Ovary (tissue), 3 donors: ENCODE results near the gene TIMM10.

Experiments used
- CTCF ChIP-seq, 3 donors: fragments of 450-650 bp in 2 of 3; fragments of 200-600 bp in 1 of 3; IDR thresholded peaks; one replicate each; pipeline versions ENCODE4 v1.5.1 to v1.8.0; 2016 to 2022; ENCODE audit warnings: antibody characterized with exemption in 3 of 3, mild to moderate bottlenecking in 1 of 3
- POLR2A ChIP-seq: fragments of 450-650 bp; IDR thresholded peaks from one replicate; pipeline ENCODE4 v1.6.1; 2017; ENCODE audit warnings: antibody characterized with exemption, mild to moderate bottlenecking, moderate library complexity
- donor health status: DM: no; HTN: no; CAD: no.

- TF ChIP-seq POLR2A = no peak
- TF ChIP-seq CTCF (IDR thresholded peaks at IDR 0.05) = no peak
Measured at GRCh38 chr11:57502870-57503269, 27.7 kb downstream of the TIMM10 start.
